Activated CD4-positive, CD25-positive, alpha-beta regulatory T cell treated with anti-CD3 and anti-CD28 coated beads, Interleukin-2, amount 50 U/mL, for 24 hours (primary cell): ENCODE measurements around the gene ZNF417.
"Not testable (repeated sequence)": the region's sequence is repeated elsewhere in the genome, so short reads cannot be mapped to it uniquely, and the experiment has no call there.

Experiments
- ATAC-seq, 2 donors: fragments of 150-1000 bp; cut with Tn5 transposase; one replicate each; pipeline ENCODE4 v1.10.0; 2021; ENCODE audit warnings: mild to moderate bottlenecking in 1 of 2, moderate library complexity in 1 of 2

ZNF417 gene

GRCh38 chr19:57887195-57887941, 29.0 kb downstream of the ZNF417 start:
- no peak for ATAC-seq

DNA sequence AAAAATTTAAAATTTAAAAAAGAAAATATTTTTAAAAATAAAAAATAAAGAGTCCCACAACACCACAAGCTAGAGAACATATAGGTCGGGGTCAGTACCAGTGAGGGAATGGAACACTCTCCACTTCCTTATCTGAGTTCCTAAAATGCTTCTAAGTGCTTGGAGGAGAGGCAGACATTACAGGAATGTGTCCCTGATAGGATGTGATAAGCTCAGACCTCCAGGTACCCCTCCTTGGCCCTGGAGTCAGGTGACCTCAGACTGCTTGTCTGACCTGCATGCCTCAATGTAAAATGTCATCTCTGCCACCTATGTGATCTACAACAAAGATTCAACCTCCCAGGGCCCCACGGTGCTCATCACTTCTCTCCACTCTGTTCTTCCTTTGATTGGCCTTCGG, 30.3 kb downstream of the ZNF417 start:
- no peak for ATAC-seq

GRCh38 chr19:57873883-57874799, 42.3 kb downstream of the ZNF417 start:
- not testable (repeated sequence) for ATAC-seq

GRCh38 chr19:57872450-57872849, 43.9 kb downstream of the ZNF417 start:
- no peak for ATAC-seq

- ATAC-seq: no peak
These were observed 46.2 kb downstream of the ZNF417 start for GRCh38 chr19:57870225-57870624.

GRCh38 chr19:57869655-57870054, 46.7 kb downstream of the ZNF417 start:
- ATAC-seq: not testable (repeated sequence)

DNA sequence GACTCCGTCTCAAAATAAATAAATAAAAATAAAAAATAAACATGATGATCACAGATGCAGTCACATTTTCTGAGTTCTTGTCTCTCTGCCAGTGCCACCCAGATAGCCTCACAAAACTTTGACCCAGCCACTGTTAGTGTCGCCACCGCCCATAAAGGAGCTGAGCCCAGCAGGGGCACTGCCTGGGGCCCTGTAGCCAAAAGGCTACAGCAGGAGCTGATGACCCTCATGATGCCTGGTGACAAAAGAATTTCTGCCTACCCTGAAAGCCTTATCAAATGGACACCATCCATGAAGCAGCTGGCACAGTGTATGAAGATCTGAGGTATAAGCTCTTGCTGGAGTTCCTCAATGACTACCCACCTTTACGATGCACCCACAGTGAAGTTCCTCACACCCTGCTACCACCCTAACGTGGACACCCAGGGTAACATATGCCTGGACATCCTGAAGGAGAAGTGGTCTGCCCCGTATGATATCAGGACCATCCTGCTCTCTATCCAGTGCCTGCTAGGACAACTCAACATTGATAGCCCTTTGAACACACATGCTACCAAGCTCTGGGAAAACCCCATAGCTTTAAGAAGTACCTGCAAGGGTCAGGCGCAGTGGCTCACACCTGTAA, 48.4 kb downstream of the ZNF417 start:
- no peak for ATAC-seq
